H9 (cell line): Measurements from ENCODE around the gene METRNL. TPM values are rescaled to one million over a fixed set of nuclear protein-coding genes. Genes with fewer than 3 reads are reported as not detected.

ENCODE experiments used
- DNase-seq: peaks from one replicate; pipeline ENCODE4 v3.0.0-alpha.2; 2017
- H2AFZ ChIP-seq: one replicate; pipeline ENCODE4 v1.6.1; 2013; ENCODE audit warnings: mild to moderate bottlenecking, low read length, control low read depth, moderate library complexity
- H2AK5ac ChIP-seq: 2 replicates; pipeline ENCODE4 v1.6.1; 2013; ENCODE audit warnings: low read length, control low read depth, mixed read lengths; ENCODE audit not compliant: insufficient read length
- H2BK120ac ChIP-seq: one replicate; pipeline ENCODE4 v1.6.1; 2013; ENCODE audit warnings: low read depth, mild to moderate bottlenecking, low read length, control low read depth, inconsistent platforms; ENCODE audit not compliant: poor library complexity, severe bottlenecking
- H2BK12ac ChIP-seq: 2 replicates; pipeline ENCODE4 v1.6.1; 2013; ENCODE audit warnings: low read length, control low read depth, mixed read lengths, low read depth; ENCODE audit not compliant: insufficient read length
- H2BK15ac ChIP-seq: 2 replicates; pipeline ENCODE4 v1.6.1; 2013; ENCODE audit warnings: low read depth, low read length, control low read depth
- H2BK20ac ChIP-seq: one replicate; pipeline ENCODE4 v1.6.1; 2013; ENCODE audit warnings: low read depth, mild to moderate bottlenecking, low read length, control low read depth, inconsistent platforms; ENCODE audit not compliant: poor library complexity, severe bottlenecking
- H2BK5ac ChIP-seq: 2 replicates; pipeline ENCODE4 v1.6.1; 2013; ENCODE audit warnings: low read length, control low read depth, mixed read lengths; ENCODE audit not compliant: insufficient read length
- H3K14ac ChIP-seq: 2 replicates; pipeline ENCODE4 v1.6.1; 2013; ENCODE audit warnings: low read length, control low read depth; ENCODE audit not compliant: insufficient read depth
- H3K18ac ChIP-seq: 2 replicates; pipeline ENCODE4 v1.6.1; 2013; ENCODE audit warnings: low read depth, mild to moderate bottlenecking, mixed read lengths, low read length, control low read depth; ENCODE audit not compliant: insufficient read length
- H3K23ac ChIP-seq: 2 replicates; pipeline ENCODE4 v1.6.1; 2013; ENCODE audit warnings: low read length, control low read depth, mixed read lengths, low read depth; ENCODE audit not compliant: insufficient read length
- H3K23me2 ChIP-seq: 2 replicates; pipeline ENCODE4 v1.6.1; 2013; ENCODE audit warnings: low read depth, mild to moderate bottlenecking, mixed read lengths, low read length, control low read depth; ENCODE audit not compliant: insufficient read length, poor library complexity, severe bottlenecking
- H3K27ac ChIP-seq: 2 replicates; pipeline ENCODE4 v1.5.1; 2013; ENCODE audit warnings: low read length, control low read depth, mixed read lengths, low read depth; ENCODE audit not compliant: insufficient read length
- H3K27me3 ChIP-seq: 2 replicates; pipeline ENCODE4 v1.6.1; 2013; ENCODE audit warnings: low read length, control low read depth, inconsistent platforms; ENCODE audit not compliant: insufficient read depth
- H3K4ac ChIP-seq: 2 replicates; pipeline ENCODE4 v1.6.1; 2013; ENCODE audit warnings: low read depth, mild to moderate bottlenecking, control low read depth, inconsistent platforms, low read length, moderate library complexity
- H3K4me1 ChIP-seq: 2 replicates; pipeline ENCODE4 v1.6.1; 2013; ENCODE audit warnings: low read length, control low read depth, inconsistent platforms; ENCODE audit not compliant: insufficient read depth
- H3K4me2 ChIP-seq: 2 replicates; pipeline ENCODE4 v1.6.1; 2013; ENCODE audit warnings: low read length, control low read depth, mixed read lengths; ENCODE audit not compliant: insufficient read length, insufficient read depth
- H3K56ac ChIP-seq: 2 replicates; pipeline ENCODE4 v1.6.1; 2013; ENCODE audit warnings: low read depth, mild to moderate bottlenecking, mixed read lengths, low read length, control low read depth; ENCODE audit not compliant: insufficient read length
- H3K79me1 ChIP-seq: 2 replicates; pipeline ENCODE4 v1.6.1; 2013; ENCODE audit warnings: low read depth, mild to moderate bottlenecking, moderate library complexity, low read length, control low read depth, inconsistent platforms; ENCODE audit not compliant: insufficient read depth, poor library complexity, severe bottlenecking
- H3K79me2 ChIP-seq: 2 replicates; pipeline ENCODE4 v1.6.1; 2013; ENCODE audit warnings: low read length, control low read depth, inconsistent platforms; ENCODE audit not compliant: insufficient read depth
- H3K9ac ChIP-seq: 2 replicates; pipeline ENCODE4 v1.6.1; 2013; ENCODE audit warnings: low read length, control low read depth, mixed read lengths; ENCODE audit not compliant: insufficient read length; ENCODE audit errors: extremely low read depth
- H3K9me3 ChIP-seq: one replicate; pipeline ENCODE4 v1.6.1; 2013; ENCODE audit warnings: low read depth, low read length, inconsistent platforms; ENCODE audit not compliant: control insufficient read depth
- H3T11ph ChIP-seq: one replicate; pipeline ENCODE4 v1.6.1; 2013; ENCODE audit warnings: mild to moderate bottlenecking, low read length, control low read depth, inconsistent platforms
- H4K20me1 ChIP-seq: one replicate; pipeline ENCODE4 v1.6.1; 2013; ENCODE audit not compliant: control insufficient read depth, insufficient read length, insufficient read depth
- H4K5ac ChIP-seq: 2 replicates; pipeline ENCODE4 v1.6.1; 2013; ENCODE audit warnings: low read depth, mild to moderate bottlenecking, mixed read lengths, low read length, control low read depth; ENCODE audit not compliant: insufficient read length
- H4K8ac ChIP-seq: replicated peaks from 2 replicates; pipeline ENCODE4 v1.6.1; 2013; ENCODE audit warnings: low read length, control low read depth, mixed read lengths, low read depth; ENCODE audit not compliant: insufficient read length
- H4K91ac ChIP-seq: 2 replicates; pipeline ENCODE4 v1.6.1; 2013; ENCODE audit warnings: low read depth, mild to moderate bottlenecking, moderate library complexity, mixed read lengths, low read length, control low read depth; ENCODE audit not compliant: insufficient read length
- H3K27ac Mint-ChIP-seq, 3 experiments: 2 replicates in 2 of 3; 3 replicates in 1 of 3; pipeline ENCODE4 v1.8.0; 2020 to 2021; ENCODE audit warnings: mixed read lengths in 3 of 3, mild to moderate bottlenecking in 1 of 3, moderate library complexity in 1 of 3
- H3K27me3 Mint-ChIP-seq: 2 replicates; pipeline ENCODE4 v1.8.0; 2021; ENCODE audit warnings: low read depth, mild to moderate bottlenecking, moderate library complexity, mixed read lengths
- H3K36me3 Mint-ChIP-seq, 3 experiments: 2 replicates in 2 of 3; 3 replicates in 1 of 3; pipeline ENCODE4 v1.8.0; 2020 to 2021; ENCODE audit warnings: low read depth in 3 of 3, mixed read lengths in 3 of 3; ENCODE audit not compliant: insufficient read depth in 1 of 3
- H3K4me1 Mint-ChIP-seq, 2 experiments: 2 replicates each; pipeline ENCODE4 v1.8.0; 2020; ENCODE audit warnings: mixed read lengths in 2 of 2
- H3K4me3 Mint-ChIP-seq, 2 experiments: 2 replicates in 1 of 2; 3 replicates in 1 of 2; pipeline ENCODE4 v1.8.0; 2020 to 2021; ENCODE audit warnings: mild to moderate bottlenecking in 2 of 2, mixed read lengths in 2 of 2, moderate library complexity in 1 of 2
- H3K9me3 Mint-ChIP-seq, 2 experiments: 2 replicates in 1 of 2; 3 replicates in 1 of 2; pipeline ENCODE4 v1.8.0; 2020; ENCODE audit warnings: mild to moderate bottlenecking in 2 of 2, mixed read lengths in 2 of 2, moderate library complexity in 1 of 2
- WGBS: extraction: QIAGEN DNeasy Blood & Tissue Kit; methylation state at CpG from one replicate; pipeline ENCODE4 v1.1.7; 2013; ENCODE audit warnings: missing lambda C conversion rate, low lambda C conversion rate, mixed read lengths; ENCODE audit not compliant: insufficient read length; ENCODE audit errors: extremely low coverage; 5-methylcytosine and 5-hydroxymethylcytosine counted together
- total RNA-seq: library from RNA; stranded (reverse); gene quantifications from 2 replicates; pipeline ENCODE4 v1.2.1, GENCODE V29; 2021
- TF ChIP-seq, protein P1 (sequence below): fragments of 200-600 bp; sonication (generic); conservative IDR thresholded peaks from 3 replicates; pipeline ENCODE4 v1.8.0; 2021; ENCODE audit warnings: antibody characterized with exemption, mild to moderate bottlenecking

The METRNL gene
- total RNA-seq, 1 experiment from 2014 or later = 21.4 TPM

DNA sequence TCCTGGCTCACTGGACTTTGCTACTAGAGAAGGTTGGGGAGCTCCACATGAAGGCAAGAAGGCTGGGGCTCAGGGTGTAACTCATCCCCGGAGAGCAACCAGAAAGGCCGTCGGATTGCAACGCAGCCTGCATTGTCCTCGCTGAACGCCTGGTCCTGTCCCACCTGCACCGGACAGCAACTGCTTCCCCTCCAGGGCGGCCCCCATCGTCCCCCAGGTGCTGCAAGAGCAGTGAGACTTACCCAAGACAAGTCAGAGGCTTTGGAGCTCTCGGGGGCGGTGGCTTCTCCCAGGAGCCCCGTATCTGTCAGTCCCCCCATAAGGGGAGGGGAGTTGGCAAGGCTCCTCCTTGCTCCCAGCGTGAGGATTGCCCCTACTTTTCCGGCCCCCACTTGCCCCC is 18.4 kb downstream of the METRNL start:
- peaks cover 6 to 14% of the 10 kb centered on the region in 2 experiments; a peak in 3 of 4 replicates for H3K4me1 Mint-ChIP-seq
- DNase-seq = no peak
- Histone ChIP-seq H2BK120ac (no peak overlapping the region), H3K56ac (no peak overlapping the region), H2BK5ac (no peak overlapping the region), H4K91ac (no peak overlapping the region), H3K4me1 (no peaks in the 10 kb centered on the region; the same call in 1 of the 2 replicates), H3K18ac (no peak overlapping the region), H4K8ac (no peak overlapping the region), H4K20me1 (no peaks in the 10 kb centered on the region), H2BK12ac (no peak overlapping the region), H2BK20ac (no peak overlapping the region), H3K4me2 (no peak overlapping the region), H3K9me3 (no peaks in the 10 kb centered on the region), H3K79me2 (no peaks in the 10 kb centered on the region), H3K9ac (no peak overlapping the region), H3K27me3 (no peaks in the 10 kb centered on the region), H3K27ac (no peak overlapping the region), H4K5ac (no peak overlapping the region), H3T11ph (no peak overlapping the region), H3K23me2 (no peaks in the 10 kb centered on the region), H2AK5ac (no peak overlapping the region), H2BK15ac (no peak overlapping the region), H3K14ac (no peak overlapping the region), H3K4ac (no peak overlapping the region), H3K79me1 (no peaks in the 10 kb centered on the region), H3K23ac (no peak overlapping the region), H2AFZ (no peak overlapping the region)
- H3K27me3 Mint-ChIP-seq = no peaks in the 10 kb centered on the region
- no peaks in the 10 kb centered on the region for H3K9me3 Mint-ChIP-seq
- no peak overlapping the region for H3K27ac Mint-ChIP-seq
- H3K36me3 Mint-ChIP-seq = peaks cover 9 to 21% (median 19%) of the 10 kb centered on the region in 3 experiments
- TF ChIP-seq, protein P1, sequence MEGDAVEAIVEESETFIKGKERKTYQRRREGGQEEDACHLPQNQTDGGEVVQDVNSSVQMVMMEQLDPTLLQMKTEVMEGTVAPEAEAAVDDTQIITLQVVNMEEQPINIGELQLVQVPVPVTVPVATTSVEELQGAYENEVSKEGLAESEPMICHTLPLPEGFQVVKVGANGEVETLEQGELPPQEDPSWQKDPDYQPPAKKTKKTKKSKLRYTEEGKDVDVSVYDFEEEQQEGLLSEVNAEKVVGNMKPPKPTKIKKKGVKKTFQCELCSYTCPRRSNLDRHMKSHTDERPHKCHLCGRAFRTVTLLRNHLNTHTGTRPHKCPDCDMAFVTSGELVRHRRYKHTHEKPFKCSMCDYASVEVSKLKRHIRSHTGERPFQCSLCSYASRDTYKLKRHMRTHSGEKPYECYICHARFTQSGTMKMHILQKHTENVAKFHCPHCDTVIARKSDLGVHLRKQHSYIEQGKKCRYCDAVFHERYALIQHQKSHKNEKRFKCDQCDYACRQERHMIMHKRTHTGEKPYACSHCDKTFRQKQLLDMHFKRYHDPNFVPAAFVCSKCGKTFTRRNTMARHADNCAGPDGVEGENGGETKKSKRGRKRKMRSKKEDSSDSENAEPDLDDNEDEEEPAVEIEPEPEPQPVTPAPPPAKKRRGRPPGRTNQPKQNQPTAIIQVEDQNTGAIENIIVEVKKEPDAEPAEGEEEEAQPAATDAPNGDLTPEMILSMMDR = no peak
- H3K4me3 Mint-ChIP-seq = no peak overlapping the region
- WGBS = no CpG with 5 or more reads among the region's 14 CpGs
